NAMALWA (cell line): ENCODE data around the gene FHIT.

Experiments
- DNase-seq: peaks from one replicate; pipeline ENCODE4 v3.0.0-alpha.2; 2015; ENCODE audit warnings: low spot score

Gene FHIT

GRCh38 chr3:59762941-59763340 is 1488.3 kb downstream of the FHIT start:
- DNase-seq = no peak

GRCh38 chr3:59759298-59760031 is 1491.8 kb downstream of the FHIT start:
- no peak for DNase-seq

- no peak for DNase-seq
Measured at GRCh38 chr3:59758672-59759071, 1492.6 kb downstream of the FHIT start.

DNA sequence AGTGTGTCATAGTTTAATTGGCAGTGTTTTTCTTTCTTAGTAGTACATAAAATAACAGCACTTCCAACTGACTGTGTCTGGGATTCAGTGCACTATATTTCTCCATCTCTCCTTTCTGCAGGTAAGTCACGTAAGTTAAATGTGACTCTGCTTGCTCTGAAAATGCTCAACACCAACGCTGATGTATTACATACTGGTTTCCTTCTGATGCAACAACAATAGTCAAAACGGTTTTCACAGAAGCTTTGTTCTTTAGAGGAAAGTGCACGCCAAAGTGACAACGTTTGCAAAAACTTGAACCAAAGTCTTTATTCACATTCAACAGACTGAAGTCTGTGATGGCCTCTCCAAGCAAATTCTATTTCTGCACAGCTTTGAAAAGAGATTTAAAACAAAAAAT is 1494.3 kb downstream of the FHIT start:
- DNase-seq = no peak

DNA sequence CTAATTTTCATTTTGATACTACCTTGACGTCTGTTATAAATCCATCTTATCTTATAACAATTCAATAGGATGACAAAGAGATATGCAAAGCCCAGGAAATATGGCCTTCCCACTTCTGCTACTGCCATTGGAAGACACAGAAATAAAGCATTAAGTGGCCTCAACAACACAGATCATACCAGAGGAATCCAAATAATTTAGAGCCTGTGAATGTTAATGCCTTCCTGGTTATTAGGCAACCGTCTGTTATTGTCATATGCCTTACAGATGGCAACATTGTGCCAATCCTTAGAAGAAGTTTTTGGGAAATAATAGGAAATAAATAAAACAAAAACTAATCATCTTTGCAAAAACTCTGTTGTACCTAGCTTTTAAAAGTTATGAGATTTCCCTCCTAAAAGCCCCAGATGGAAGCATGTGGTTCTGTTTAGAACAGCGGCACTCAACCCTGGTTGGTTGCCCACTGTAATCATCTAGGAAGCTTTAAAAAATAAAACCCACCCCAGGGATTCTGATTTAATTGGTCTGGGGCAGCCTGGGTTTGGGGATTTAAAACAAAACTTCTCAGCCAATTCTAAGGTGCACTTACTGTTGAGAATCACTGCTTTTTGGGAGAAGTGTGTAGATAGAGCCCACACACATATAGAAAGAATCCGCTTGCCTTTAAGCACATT is 1496.7 kb downstream of the FHIT start:
- no peak for DNase-seq

DNA sequence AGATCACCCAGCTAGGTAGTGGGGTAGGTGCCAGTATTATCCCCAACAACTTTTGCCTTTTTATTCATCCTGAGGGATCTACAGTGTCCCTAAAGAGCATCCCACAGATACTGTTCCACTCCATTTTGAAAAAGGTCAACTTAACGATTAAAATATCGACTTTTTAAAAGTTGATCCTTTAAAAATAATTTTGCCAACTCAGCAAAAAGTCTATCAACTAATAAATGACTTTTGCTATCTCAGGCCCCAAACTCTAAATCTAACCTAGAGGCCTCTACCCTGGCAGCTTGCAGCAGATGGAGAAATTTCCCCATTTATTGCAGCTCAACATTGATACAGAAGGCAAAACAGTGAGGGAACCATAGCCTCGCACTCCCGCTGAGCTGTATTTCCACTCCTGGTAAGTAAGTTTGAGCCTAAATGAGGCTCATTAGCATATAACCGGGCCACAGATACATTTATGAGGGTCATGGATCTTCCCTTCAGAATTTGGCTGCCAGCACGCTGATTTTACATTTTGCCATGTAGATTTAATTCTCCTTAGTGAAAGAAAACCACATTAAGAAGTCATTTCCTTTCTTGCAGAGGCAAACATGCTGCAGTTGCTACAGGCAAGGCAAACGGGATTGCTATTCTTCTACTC is 1497.3 kb downstream of the FHIT start:
- no peak for DNase-seq

DNA sequence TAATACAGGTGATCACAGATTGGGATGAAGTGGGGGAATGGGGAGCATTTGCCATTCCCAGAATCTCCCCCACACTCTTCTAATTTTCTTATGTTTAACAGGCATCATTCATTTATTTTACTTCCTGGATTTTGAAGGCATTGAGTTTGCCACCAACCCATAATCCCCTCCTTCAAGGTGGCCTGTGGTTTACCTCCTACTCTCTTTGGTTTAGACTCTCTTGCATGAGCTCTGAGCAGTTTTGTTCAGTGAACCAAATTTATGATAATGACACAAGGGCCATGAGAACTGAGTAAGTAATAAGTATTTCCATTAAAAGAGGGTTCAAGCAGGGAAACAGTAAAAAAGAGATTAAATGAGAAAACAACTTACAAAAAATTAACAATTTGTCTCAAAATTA is 1498.3 kb downstream of the FHIT start:
- no peak for DNase-seq

DNA sequence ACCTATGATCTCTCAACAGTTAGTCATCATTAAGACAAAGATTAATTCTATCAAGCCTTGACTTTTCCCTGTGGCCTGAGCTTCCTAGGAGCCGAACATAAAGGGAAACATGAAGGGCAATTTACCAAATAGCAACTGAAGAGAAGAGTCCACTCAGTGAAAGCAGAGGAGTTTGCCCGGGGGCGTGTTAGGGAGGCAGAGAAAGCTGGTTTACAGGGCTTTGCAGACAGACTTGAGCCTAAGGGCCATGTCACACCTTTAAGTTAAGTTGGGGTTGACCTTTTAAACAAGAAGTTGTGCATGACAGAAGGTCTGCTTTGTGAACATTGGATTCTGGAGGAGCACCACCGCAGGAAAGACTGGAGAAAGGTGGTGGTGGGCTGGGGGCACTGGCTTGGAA is 1499.6 kb downstream of the FHIT start:
- DNase-seq = no peak

DNA sequence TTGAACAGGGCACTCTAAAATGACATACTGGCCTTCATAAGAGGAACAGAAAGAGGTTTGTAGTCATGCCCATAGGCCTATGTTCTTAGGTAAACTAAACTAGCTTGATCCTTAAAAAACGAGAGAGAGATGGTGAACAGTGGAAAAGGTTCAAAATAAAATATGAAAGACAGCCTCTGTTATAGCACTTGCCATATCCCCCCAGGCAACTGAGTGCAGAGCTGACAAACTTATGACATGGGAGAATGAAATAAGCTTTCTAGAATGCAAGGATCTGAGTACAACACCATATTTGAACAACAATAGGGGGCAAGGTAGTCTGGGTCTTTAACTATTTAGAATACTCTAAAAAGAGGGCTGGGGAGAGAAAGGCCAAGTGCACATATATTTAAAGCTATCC is 1500.9 kb downstream of the FHIT start:
- no peak for DNase-seq

DNA sequence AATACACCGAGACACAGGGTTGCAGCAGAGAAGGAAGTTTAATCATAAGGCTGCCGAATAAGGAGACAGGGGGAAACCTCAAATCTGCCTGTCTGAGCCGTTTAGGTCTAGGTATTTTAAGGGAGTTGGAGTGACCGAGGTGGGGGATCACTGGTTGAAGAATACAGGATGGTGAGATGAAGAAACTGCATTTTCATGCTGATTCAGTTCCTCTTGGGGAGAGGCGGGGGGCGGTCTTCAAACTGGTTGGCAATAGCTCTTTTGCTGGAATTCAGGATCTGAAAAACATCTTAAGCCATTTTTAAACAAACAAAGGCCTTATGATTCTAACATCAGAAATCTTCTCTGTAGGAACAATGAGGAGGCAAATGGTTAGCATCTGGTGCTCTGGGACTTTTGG is 1502.0 kb downstream of the FHIT start:
- DNase-seq = no peak

DNA sequence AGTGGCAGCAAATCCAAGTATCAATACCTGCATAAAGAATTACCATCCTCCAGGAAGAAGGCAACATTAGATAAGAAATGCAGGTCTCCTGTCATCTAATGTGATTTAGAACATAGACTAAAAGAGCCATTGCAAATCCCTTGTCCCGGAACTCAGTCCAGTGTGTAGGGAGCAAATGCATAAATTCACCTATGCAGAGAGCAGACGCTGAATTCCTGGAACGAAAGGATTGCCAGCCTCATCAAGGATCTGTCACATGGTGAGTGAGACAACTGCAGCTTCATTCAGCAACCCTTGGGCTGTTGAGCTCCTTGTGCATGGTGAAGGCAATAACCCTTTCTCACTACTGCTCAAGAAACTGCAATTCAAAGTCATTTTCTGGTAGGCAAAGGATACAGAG is 1504.7 kb downstream of the FHIT start:
- DNase-seq = no peak

- no peak for DNase-seq
Measured at GRCh38 chr3:59737241-59737640, 1514.0 kb downstream of the FHIT start.

- DNase-seq = no peak
Measured at GRCh38 chr3:59734061-59734460, 1517.2 kb downstream of the FHIT start.

- DNase-seq = no peak
Measured at GRCh38 chr3:59733041-59733809, 1518.0 kb downstream of the FHIT start.

GRCh38 chr3:59731943-59732342 is 1519.3 kb downstream of the FHIT start:
- DNase-seq = no peak

- DNase-seq = no peak
Measured at GRCh38 chr3:59730591-59730990, 1520.7 kb downstream of the FHIT start.

DNA sequence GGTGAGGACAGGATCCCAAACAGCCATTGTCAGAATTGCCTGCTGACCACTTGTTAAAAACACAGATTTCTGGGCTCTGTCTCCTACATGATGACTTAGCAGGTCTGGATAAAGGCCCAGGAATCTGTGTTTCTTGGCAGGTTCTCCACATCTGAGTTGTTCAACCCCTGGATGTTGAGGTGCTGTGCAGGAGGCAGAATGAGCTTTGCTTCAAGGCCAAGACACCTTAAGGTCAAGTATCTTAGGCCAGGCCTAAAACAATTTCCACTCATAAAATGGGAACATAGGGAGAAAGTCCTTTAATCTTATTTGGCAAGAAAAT is 1522.7 kb downstream of the FHIT start:
- no peak for DNase-seq

DNA sequence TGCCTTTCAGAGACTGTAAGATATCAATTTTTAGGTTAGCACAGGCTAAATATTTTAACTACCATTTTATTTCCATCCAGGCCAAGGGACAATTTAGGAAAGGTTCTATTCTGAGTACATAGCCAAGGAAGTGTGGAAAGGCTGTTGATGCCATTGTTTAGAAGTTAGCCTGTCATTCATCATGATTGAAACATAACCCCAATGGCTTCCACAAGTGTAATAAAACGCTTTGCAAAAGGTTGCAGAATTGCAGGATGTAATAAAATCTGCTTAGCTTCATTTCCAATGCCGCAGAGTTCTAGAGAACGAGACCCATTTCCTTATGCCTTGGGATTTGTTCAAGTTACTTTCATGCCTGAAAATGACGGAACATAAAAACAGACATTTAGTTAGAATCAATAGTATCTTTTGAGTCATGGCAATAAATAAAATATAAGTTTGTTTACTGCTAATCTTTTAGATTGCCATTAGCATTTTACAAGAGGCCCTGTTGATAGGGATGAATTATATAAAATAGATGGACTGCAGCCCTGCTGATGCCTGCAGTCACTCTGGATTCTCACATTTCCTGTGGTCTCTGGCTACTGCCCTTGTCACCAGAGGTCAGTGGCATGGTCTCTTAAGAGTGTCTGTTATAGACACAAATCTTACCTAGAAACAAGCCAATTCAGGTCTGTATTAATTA is 1523.2 kb downstream of the FHIT start:
- DNase-seq = no peak

DNA sequence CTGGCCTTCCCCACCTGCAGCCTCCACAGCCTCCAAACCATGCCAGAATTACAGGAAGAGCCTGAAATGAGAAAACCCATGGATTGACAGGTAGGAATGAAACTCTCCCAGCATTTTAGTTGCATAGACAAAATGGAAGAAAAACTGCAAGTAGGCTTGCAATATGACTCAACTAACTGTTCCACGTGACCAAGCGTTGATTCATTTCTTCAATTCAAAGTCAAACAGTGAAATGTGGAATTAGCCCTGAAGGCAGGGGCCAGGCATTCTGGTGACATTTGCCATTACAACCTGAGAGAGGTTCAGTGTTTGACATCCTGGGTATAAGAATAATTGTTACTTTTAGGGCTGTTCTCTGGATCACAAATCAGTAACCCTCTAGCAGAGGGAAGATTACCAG is 1525.0 kb downstream of the FHIT start:
- no peak for DNase-seq

GRCh38 chr3:59717679-59718205 is 1533.5 kb downstream of the FHIT start:
- no peak for DNase-seq

DNA sequence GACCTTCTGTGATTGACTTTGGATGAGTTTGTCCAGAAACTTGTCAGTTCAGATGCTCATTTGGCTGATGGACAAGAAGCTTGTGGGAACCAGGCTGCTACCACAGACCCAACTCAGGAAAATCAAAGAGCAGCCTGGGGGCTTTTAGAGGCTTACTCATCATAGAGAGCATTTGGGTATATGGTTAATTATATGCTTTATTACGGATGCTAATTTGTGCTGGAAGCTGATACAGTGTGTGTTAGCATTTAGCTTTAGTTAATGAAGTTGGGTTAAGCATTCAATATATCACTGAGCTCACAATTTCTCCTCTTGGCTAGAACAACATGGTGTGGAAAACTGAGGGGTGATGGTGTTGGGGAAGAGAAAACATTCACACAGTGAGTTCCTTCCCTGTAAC is 1537.2 kb downstream of the FHIT start:
- no peak for DNase-seq

DNA sequence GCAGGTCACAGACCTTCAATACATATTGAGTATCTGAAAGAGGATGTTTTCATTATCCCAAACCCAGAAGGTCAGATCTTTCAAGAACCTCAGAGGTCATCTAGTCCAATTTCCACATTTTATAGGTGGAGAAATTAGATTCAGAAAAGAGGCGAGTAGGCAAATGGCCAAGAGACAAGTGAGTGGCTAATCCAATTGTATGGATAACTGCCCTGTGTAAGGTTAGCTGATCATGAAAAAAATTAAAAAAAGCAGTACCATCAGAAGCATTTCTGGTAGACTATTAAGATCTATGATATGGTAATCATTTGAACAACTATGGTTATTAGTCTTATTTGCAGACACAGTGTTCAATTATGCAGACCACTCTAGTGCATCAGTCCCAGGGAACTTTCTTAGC is 1540.7 kb downstream of the FHIT start:
- no peak for DNase-seq
